Gastroesophageal sphincter (tissue), 3 donors: Measurements from ENCODE around the gene CYS1.

Experiments used
- CTCF ChIP-seq, 4 experiments: fragments of 200-600 bp in 2 of 4; fragments of 450-650 bp in 2 of 4; sonication (generic) in 1 of 4; IDR thresholded peaks; one replicate each; pipeline ENCODE4 v1.5.1; 2017 to 2019; ENCODE audit warnings: antibody characterized with exemption in 4 of 4, mild to moderate bottlenecking in 2 of 4, moderate library complexity in 2 of 4
- EP300 ChIP-seq: sonication (generic); formaldehyde crosslinking; IDR thresholded peaks from one replicate; pipeline ENCODE4 v1.6.1; 2017; ENCODE audit warnings: antibody characterized with exemption, mild to moderate bottlenecking
- POLR2A ChIP-seq, 2 donors: fragments of 450-650 bp; IDR thresholded peaks; one replicate each; pipeline ENCODE4 v1.6.1; 2017; ENCODE audit warnings: antibody characterized with exemption in 2 of 2, mild to moderate bottlenecking in 2 of 2, moderate library complexity in 1 of 2
- POLR2AphosphoS5 ChIP-seq: sonication (generic); formaldehyde crosslinking; IDR thresholded peaks from one replicate; pipeline ENCODE4 v1.6.1; 2017; ENCODE audit warnings: antibody characterized with exemption

GRCh38 chr2:10085668-10086059 is 5.5 kb upstream of the CYS1 start:
- TF ChIP-seq POLR2AphosphoS5 = no peak
- TF ChIP-seq CTCF (IDR thresholded peaks at IDR 0.05) = no peak
- TF ChIP-seq POLR2A (IDR thresholded peaks at IDR 0.05) = no peak
- TF ChIP-seq EP300 = no peak
